Lower leg skin (tissue), 4 donors: ENCODE data around the gene NTN4. TPM values are rescaled to one million over a fixed set of nuclear protein-coding genes. Genes with fewer than 3 reads are reported as not detected.

Source experiments
- DNase-seq, 2 donors: peaks; one replicate each; pipeline ENCODE4 v3.0.0-alpha.2; 2019; ENCODE audit warnings: low spot score in 2 of 2
- H3K4me3 ChIP-seq: fragments of 200-600 bp; sonication (generic); 2 replicates; pipeline ENCODE4 v1.5.1; 2017; ENCODE audit warnings: mild to moderate bottlenecking, low read depth; ENCODE audit not compliant: poor library complexity, severe bottlenecking
- POLR2A ChIP-seq, 2 donors: fragments of 450-650 bp; IDR thresholded peaks; one replicate each; pipeline ENCODE4 v1.6.1; 2016 to 2017; ENCODE audit warnings: antibody characterized with exemption in 2 of 2, mild to moderate bottlenecking in 1 of 2, moderate library complexity in 1 of 2
- WGBS, 2 donors: methylation state at CpG; one replicate each; pipeline ENCODE4 v1.1.5; 2018; 5-methylcytosine and 5-hydroxymethylcytosine counted together
- intact Hi-C: fragments of 100-400 bp; cut with DNase I; formaldehyde crosslinking; loops from one replicate; pipeline ENCODE4 v1.15.0; 2023; ENCODE audit warnings: low total_unique reads
- total RNA-seq, 4 donors: library from RNA; depleted of rRNA; stranded (reverse); fragments of >200 nt; gene quantifications; one replicate each; pipeline ENCODE4 v1.1.0, GENCODE V29; 2016
- TF ChIP-seq, protein P1 (sequence below), 3 donors: fragments of 450-650 bp; IDR thresholded peaks; one replicate each; pipeline ENCODE4 v1.5.1; 2016; ENCODE audit warnings: antibody characterized with exemption in 3 of 3, mild to moderate bottlenecking in 3 of 3, moderate library complexity in 2 of 3

NTN4 gene
- 10 to 100 TPM; 11.0 to 30.6 (median 16.8) TPM for total RNA-seq

DNA sequence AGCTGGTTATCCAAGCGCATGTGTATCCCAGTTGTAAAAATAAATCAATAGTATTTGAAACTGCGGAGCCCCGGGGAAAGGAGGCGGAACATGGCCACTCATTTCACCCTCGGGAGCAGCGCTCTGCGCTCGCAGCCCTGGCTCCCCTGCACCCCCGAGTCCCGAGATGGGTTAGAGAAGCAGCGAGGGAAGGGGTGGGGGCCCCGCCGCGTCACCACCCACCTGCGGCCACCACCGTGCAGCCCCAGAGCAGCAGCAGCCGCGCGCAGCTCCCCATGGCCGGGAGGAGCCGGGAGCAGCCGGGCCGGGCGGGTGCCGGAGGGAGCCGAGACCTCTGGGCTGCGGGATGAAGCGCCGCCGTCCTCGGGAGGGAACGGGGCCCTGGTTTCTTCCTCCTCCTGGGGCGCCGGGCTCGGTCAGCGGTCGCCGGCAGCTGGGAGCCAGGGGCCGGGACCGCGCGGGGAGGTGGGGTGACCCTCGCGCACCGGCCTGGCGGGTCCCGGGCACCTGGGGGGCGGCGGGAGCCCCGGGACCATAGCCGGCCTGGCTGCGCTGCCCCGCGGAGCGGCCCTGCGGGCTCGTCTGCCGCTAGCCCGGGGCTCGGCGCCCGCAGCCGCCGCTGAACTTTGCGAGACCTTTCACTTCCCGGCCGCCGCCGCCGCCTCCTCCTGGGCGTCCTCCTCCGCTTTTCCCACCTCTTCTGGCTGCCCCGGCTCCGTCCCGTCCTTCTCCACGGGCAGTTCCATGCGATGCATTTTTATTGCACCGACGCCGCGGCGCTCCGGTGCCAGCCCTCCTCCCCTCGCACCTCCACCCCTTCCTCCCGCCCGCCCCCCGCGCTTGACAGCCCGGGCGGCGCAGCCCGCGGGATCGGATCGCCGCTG, at the start of gene NTN4:
Gene NTN4, minus strand, starts transcription at position 732 of the 884 bp plus-strand sequence. Its CDS starts 455 bp downstream, at position 277.
- H3K4me3 ChIP-seq, result peak within 1 kb of the TSS; percentile 83
- DNase-seq, result peak; percentile 27 to 90
- no peak for TF ChIP-seq POLR2A (IDR thresholded peaks at IDR 0.05)
- TF ChIP-seq, protein P1, sequence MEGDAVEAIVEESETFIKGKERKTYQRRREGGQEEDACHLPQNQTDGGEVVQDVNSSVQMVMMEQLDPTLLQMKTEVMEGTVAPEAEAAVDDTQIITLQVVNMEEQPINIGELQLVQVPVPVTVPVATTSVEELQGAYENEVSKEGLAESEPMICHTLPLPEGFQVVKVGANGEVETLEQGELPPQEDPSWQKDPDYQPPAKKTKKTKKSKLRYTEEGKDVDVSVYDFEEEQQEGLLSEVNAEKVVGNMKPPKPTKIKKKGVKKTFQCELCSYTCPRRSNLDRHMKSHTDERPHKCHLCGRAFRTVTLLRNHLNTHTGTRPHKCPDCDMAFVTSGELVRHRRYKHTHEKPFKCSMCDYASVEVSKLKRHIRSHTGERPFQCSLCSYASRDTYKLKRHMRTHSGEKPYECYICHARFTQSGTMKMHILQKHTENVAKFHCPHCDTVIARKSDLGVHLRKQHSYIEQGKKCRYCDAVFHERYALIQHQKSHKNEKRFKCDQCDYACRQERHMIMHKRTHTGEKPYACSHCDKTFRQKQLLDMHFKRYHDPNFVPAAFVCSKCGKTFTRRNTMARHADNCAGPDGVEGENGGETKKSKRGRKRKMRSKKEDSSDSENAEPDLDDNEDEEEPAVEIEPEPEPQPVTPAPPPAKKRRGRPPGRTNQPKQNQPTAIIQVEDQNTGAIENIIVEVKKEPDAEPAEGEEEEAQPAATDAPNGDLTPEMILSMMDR (IDR thresholded peaks at IDR 0.05), result no peak
- 1% methylated on average over 37 to 62 of the region's 96 CpGs for WGBS, 2 donors
- intact Hi-C loops, result no loop called here

DNA sequence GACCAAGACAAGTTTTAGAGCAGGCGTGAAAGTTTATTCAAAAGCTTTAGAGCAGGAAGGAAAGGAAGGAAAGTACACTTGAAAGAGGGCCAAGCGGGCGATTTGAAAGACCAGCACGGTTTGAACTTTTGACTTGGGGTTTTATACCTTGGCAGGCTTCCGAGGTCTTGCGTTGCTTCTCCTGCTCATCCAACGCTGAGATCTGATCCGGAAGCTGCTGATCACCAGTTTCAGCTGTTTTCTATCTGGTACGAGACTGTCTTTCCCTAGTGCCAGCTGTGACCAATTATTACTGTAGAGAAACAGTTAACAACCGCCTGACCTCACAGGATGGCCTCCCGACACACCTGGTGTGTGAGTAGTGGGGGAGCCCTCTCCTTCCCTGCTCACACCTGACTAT, 47.6 kb upstream of the NTN4 start:
- 18 to 21% methylated on average over 11 of the region's 11 CpGs for WGBS, 2 donors
- no peak overlapping the region for H3K4me3 ChIP-seq
- TF ChIP-seq, protein P1 (IDR thresholded peaks at IDR 0.05), result no peak
- TF ChIP-seq POLR2A (IDR thresholded peaks at IDR 0.05), result no peak
- DNase-seq, result peak in 1 of 2 donors; percentile 37
- intact Hi-C loops, result no loop called here

DNA sequence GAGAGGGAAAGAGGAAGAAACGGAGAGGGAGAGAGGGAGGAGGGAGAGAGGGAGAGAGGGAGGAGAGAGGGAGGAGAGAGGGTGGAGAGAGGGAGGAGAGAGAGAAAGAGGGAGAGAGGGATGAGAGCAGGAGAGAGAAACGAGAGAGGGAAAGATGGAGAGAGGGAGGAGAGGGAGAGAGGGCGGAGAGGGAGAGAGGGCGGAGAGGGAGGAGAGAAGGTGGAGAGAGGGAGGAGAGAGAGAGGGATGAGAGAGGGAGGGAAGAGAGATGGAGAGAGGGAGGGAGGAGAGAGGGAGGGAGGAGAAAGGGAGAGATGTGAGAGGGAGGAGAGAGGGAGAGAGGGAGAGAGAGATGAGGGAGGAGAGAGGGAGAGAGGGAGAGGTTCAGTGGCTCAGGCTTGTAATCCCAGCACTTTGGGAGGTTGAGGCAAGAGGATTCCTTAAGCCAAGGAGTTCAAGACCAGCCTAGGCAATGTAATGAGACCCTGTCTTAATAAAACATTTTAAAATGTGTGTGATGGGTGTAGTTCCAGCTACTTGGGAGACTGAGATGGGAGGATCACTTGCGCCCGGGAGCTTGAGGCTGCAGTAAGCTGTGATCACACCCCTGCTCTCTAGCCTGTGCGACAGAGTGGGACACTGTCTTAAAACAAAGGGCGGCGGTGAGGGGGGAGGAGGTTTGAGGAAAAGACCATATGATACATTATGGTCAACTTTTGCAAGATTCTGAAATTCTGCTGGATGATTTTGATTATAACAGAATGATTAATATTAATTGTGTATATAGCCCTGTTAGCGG, 46.9 kb upstream of the NTN4 start:
- intact Hi-C loops, result no loop called here
- 45 to 58% methylated on average over 10 of the region's 10 CpGs for WGBS, 2 donors
- DNase-seq, result no peak
- TF ChIP-seq, protein P1 (IDR thresholded peaks at IDR 0.05), result no peak
- TF ChIP-seq POLR2A (IDR thresholded peaks at IDR 0.05), result no peak
- H3K4me3 ChIP-seq, result no peak overlapping the region

DNA sequence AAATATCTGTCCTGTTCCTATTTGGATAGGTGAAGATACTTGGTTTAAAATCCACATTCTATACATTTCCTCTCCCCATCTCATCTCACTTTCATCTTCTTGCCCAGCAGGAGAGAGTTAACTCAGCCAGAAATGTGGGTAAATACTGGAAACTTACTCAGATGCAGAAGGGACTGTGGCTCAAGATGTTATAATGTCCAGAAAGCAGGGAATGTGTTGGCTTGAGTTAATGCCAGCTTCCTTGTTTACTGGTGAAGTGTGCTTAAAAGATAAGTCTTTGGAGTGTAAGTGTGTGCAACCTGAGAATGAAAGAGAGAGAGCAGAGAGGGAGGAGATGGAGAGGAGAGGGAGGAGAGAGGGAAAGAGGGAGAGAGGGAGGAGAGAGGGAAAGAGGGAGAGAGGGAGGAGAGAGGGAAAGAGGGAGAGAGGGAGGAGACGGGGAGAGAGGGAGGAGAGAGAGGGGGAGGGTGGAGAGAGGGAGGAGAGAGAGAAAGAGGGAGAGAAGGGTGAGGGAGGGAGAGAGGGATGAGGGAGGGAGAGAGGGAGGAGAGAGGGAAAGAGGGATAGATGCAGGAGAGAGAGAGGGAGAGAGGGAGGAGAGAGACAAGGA, 46.2 kb upstream of the NTN4 start:
- intact Hi-C loops, result no loop called here
- no peak overlapping the region for H3K4me3 ChIP-seq
- TF ChIP-seq POLR2A (IDR thresholded peaks at IDR 0.05), result no peak
- TF ChIP-seq, protein P1 (IDR thresholded peaks at IDR 0.05), result no peak
- 0% methylated on average over 1 of the region's 1 CpG for WGBS, 2 donors
- DNase-seq, result no peak

DNA sequence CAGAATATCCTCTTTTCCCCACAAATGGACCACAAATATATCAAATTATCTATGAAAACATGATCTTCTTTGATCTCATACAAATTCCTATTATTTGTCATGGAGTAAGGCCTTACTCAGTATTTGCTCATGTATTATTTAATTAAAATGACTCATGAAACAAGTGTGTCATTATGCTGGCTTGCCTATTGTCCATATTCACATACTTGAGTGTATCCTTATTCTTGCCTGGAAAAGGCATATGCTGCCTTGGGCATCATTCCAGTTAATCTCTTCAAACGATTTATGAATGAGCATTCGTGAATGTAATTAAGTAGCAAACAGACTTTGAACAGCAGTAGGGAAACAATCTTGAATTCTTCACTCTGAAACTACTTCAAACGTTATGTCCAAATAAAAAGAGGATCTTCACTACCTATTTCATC, 45.6 kb upstream of the NTN4 start:
- no peak for TF ChIP-seq POLR2A (IDR thresholded peaks at IDR 0.05)
- TF ChIP-seq, protein P1 (IDR thresholded peaks at IDR 0.05), result no peak
- H3K4me3 ChIP-seq, result no peak overlapping the region
- intact Hi-C loops, result no loop called here
- DNase-seq, result no peak
- 12% methylated on average over 3 of the region's 3 CpGs for WGBS, 2 donors
